NK-92 (cell line): ENCODE data around the gene LTA.

Source experiments
- DNase-seq: peaks from one replicate; lab custom pipeline; 2025; ENCODE audit not compliant: unreplicated experiment; lab: John Stamatoyannopoulos, UW

Gene LTA

DNA sequence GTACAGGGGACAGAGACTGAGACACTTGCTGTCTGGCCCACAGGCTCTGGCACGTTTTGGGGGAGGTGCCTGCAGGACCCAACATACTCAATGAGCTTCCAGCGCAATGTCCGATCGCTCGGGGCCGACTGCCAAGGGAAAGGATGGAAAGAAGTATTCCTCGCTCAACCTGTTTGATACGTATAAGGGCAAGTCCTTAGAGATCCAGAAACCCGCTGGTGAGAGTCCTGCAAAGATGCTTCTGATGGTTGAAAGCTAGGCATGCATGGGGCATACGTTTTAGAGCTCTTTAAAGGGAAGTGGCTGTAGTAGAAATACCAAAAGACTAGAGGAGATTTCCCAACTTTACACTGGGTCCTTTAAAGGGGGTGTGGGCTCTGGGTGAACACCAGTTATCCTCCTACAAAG, 50.6 kb downstream of the LTA start:
- DNase-seq: no peak
